HG03565 (cell line): ENCODE results near the gene ZNF771.
"Not testable (repeated sequence)": the region's sequence is repeated elsewhere in the genome, so short reads cannot be mapped to it uniquely, and the experiment has no call there.

ENCODE experiments used
- ATAC-seq: cut with Tn5 transposase; IDR thresholded peaks from one replicate; pipeline ENCODE4 v1.9.1; 2021; ENCODE audit warnings: mild to moderate bottlenecking, moderate library complexity; ENCODE audit not compliant: unreplicated experiment

ZNF771 gene

DNA sequence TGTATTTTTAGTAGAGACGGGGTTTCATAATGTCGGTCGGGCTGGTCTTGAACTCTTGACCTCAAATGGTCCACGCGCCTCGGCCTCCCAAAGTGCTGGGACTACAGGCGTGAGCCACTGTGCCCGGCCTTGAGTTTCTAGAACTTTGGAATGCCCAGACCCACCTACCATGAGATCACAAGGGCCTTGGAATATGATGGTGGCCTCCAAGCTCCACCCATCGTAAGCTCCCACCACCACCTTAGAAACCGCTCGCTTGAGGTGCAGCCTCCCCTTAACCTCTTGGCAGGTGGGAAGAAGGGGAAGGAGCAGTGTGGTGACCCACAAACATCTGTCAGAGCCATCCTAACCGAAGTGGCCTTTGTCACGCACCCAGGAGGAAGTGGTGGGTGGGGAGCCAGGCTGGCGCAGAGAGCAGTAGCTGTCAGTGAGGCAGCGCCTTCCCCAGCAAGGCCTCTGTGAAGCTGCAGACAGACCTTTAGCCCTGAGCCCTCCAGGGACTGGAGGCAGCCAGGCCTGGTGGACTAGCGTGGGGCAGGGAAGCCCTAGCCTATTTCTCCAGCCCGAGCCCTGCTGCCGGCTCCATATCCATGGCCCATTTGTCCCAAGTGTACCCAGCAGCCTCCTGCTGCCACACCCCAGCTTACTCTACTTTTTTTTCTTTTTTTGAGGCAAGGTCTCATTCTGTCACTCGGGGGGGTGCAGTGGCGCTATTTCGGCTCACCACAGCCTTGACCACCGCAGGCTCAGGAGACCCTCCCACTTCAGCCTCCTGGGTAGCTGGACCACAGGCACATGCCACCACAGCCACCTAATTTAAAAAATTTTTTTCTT is 51.4 kb downstream of the ZNF771 start:
- ATAC-seq = peak; percentile 80

GRCh38 chr16:30459456-30459855 is 52.0 kb downstream of the ZNF771 start:
- no peak for ATAC-seq

GRCh38 chr16:30461426-30461825 is 54.0 kb downstream of the ZNF771 start:
- ATAC-seq = not testable (repeated sequence)

- no peak for ATAC-seq
These were observed 56.7 kb downstream of the ZNF771 start for GRCh38 chr16:30464078-30464477.
